Neural cell (in vitro differentiated cells): ENCODE results near the gene POLD4.

ENCODE experiments used
- EZH2 ChIP-seq: fragments of 200-600, 300-800 bp; shearing (Covaris generic), sonication (generic); IDR thresholded peaks from 2 replicates; pipeline ENCODE4 v1.6.1; 2014; ENCODE audit warnings: antibody characterized with exemption, low read length, borderline replicate concordance, mild to moderate bottlenecking; ENCODE audit not compliant: insufficient read depth, poor library complexity, severe bottlenecking
- POLR2AphosphoS5 ChIP-seq: IDR thresholded peaks from 2 replicates; pipeline ENCODE4 v1.6.1; 2012
- SMC3 ChIP-seq: fragments of 450-650 bp; conservative IDR thresholded peaks from 2 replicates; pipeline ENCODE4 v1.6.1; 2014; ENCODE audit warnings: antibody characterized with exemption, mild to moderate bottlenecking, moderate library complexity; ENCODE audit not compliant: poor library complexity
- TAF1 ChIP-seq: IDR thresholded peaks from 2 replicates; pipeline ENCODE4 v1.6.1; 2012; ENCODE audit warnings: low read depth
- TF ChIP-seq, protein P1 (sequence below): fragments of 450-650 bp; IDR thresholded peaks from 2 replicates; pipeline ENCODE4 v1.5.1; 2014; ENCODE audit warnings: antibody characterized with exemption, mild to moderate bottlenecking, moderate library complexity; ENCODE audit not compliant: poor library complexity, severe bottlenecking

DNA sequence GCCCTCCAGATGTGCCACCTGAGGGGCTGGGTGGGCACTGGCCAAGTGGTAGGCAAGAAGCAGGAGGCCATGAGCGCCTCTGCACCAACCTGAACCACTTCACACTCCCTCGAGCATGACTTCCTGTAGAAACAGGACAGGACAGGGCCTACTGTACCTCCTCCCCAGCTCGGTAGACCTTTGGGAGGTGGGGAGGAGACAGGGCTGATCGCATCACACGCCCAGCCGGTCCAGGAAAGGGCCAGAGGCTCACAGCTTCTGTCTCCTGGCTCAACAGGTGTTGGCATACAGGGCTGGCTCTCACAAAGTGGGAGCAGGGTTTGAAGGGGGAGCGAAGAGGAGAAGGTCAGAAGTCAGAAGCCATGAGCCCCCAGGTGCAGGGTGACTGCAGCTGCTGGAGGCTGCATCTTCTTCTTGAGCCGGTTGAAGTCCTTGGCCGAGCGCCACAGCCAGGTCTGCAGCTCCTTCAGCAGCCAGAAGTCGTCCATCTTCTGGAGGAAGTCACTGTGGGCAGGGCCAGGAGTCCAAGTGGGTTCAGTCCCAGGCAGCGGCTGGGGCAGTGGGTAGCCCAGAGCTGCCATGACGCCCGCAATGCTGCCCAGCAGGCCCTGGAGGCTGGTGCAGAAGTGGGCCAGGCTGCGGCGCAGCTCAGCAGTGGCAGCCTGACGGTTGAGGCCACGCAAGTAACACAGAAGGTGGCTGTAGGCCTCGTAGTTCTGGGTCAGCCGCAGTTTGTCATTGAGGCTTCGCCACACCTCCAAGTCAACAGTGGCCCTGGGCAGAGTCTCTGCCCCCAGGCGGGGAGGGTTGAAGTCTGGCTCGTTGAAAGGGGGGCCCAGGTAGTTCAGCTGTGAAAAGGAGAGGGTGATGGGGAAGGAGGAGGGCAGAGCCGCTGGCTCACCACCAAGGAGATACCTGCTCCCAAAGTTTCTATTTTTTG is 11.7 kb upstream of the POLD4 start:
- TF ChIP-seq, protein P1, sequence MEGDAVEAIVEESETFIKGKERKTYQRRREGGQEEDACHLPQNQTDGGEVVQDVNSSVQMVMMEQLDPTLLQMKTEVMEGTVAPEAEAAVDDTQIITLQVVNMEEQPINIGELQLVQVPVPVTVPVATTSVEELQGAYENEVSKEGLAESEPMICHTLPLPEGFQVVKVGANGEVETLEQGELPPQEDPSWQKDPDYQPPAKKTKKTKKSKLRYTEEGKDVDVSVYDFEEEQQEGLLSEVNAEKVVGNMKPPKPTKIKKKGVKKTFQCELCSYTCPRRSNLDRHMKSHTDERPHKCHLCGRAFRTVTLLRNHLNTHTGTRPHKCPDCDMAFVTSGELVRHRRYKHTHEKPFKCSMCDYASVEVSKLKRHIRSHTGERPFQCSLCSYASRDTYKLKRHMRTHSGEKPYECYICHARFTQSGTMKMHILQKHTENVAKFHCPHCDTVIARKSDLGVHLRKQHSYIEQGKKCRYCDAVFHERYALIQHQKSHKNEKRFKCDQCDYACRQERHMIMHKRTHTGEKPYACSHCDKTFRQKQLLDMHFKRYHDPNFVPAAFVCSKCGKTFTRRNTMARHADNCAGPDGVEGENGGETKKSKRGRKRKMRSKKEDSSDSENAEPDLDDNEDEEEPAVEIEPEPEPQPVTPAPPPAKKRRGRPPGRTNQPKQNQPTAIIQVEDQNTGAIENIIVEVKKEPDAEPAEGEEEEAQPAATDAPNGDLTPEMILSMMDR, result no peak
- no peak for TF ChIP-seq TAF1
- TF ChIP-seq POLR2AphosphoS5, result no peak
- no peak for TF ChIP-seq SMC3
- no peak for TF ChIP-seq EZH2
